Activated naive CD4-positive, alpha-beta T cell treated with Interleukin-2 at 50 U/mL for 16 hours (primary cell): ENCODE results near the gene VPS29.

Experiments used
- DNase-seq: peaks from one replicate; pipeline ENCODE4 v3.0.0-alpha.2; 2020

The VPS29 gene

DNA sequence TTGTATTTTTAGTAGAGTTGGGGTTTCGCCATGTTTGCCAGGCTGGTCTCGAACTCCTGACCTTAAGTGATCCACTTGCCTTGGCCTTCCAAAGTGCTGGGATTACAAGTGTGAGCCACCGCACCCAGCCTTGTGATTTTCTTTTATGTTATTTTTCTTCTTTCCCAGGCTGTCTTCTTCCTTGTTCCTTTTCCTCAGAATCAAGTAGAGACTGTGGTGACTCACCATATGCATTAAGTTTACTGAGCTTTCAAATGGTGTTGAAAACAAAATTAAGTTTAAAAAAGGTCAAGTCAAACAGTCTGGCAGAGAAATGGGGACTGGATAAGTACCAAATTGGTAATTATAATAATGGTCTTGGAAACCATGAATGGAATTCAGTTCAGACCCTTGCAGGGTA is 57.5 kb downstream of the VPS29 start:
- DNase-seq, result no peak
